ENCODE measurements around the gene RNF115.
A peak's percentile ranks its signal among the peaks of the same experiment; 100 is the strongest.

- TF ChIP-seq CTCF (IDR thresholded peaks at IDR 0.05) = peak in 2 of 4 donors; percentile 3 to 13
- TF ChIP-seq POLR2A (IDR thresholded peaks at IDR 0.05) = peak; percentile 74
These were observed 35.7 kb upstream of the RNF115 start for GRCh38 chr1:145859491-145860023.

Measured in right lobe of liver (tissue), 4 donors.